WTC11 (cell line): Measurements from ENCODE around the gene EZR. TPM values are rescaled to one million over a fixed set of nuclear protein-coding genes. Genes with fewer than 3 reads are reported as not detected.

Experiments used
- ATAC-seq: fragments of 200-7000 bp; cut with Tn5 transposase; 2 replicates; pipeline ENCODE4 v1.10.0; 2021; ENCODE audit warnings: mild to moderate bottlenecking, moderate library complexity
- CTCF ChIA-PET: fragments of 300-600 bp; sonication (Branson Sonifier 250); formaldehyde crosslinking; loops from one replicate; lab custom pipeline; 2021; ENCODE audit warnings: antibody characterized with exemption; lab: Charles Lee
- POLR2A ChIA-PET: fragments of 350-600 bp; sonication (Branson Sonifier 250); formaldehyde crosslinking; loops from one replicate; lab custom pipeline; 2021; ENCODE audit warnings: antibody characterized with exemption; lab: Charles Lee
- DNase-seq: peaks from one replicate; pipeline ENCODE4 v3.0.0; 2021; ENCODE audit warnings: low spot score
- H3K27ac Mint-ChIP-seq: 2 replicates; pipeline ENCODE4 v1.8.0; 2021; ENCODE audit warnings: mixed read lengths
- H3K27me3 Mint-ChIP-seq: 2 replicates; pipeline ENCODE4 v1.8.0; 2021; ENCODE audit warnings: low read depth, mild to moderate bottlenecking, moderate library complexity, mixed read lengths
- H3K36me3 Mint-ChIP-seq: 2 replicates; pipeline ENCODE4 v1.8.0; 2021; ENCODE audit warnings: mixed read lengths
- H3K4me1 Mint-ChIP-seq: 2 replicates; pipeline ENCODE4 v1.8.0; 2022; ENCODE audit warnings: mixed read lengths
- H3K4me3 Mint-ChIP-seq: 2 replicates; pipeline ENCODE4 v1.8.0; 2021; ENCODE audit warnings: mild to moderate bottlenecking, moderate library complexity, mixed read lengths
- H3K9me3 Mint-ChIP-seq: 2 replicates; pipeline ENCODE4 v1.8.0; 2021; ENCODE audit warnings: mixed read lengths
- ATF1 ChIP-seq: sonication (generic); formaldehyde crosslinking; IDR thresholded peaks from 2 replicates; pipeline ENCODE4 v1.8.1; 2023; ENCODE audit warnings: mild to moderate bottlenecking, moderate library complexity, missing genetic modification reagents
- EMX1 ChIP-seq: fragments of 250-450 bp; sonication (Bioruptor Pico); IDR thresholded peaks from 2 replicates; pipeline ENCODE4 v1.8.0; 2021; ENCODE audit warnings: mild to moderate bottlenecking
- ESRRA ChIP-seq: sonication (generic); formaldehyde crosslinking; IDR thresholded peaks from 2 replicates; pipeline ENCODE4 v1.8.1; 2022; ENCODE audit warnings: mild to moderate bottlenecking, missing genetic modification reagents, borderline replicate concordance
- ETV6 ChIP-seq: sonication (generic); formaldehyde crosslinking; IDR thresholded peaks from 2 replicates; pipeline ENCODE4 v1.8.1; 2022; ENCODE audit warnings: mild to moderate bottlenecking, missing genetic modification reagents
- GRHL2 ChIP-seq: fragments of 250-450 bp; sonication (Bioruptor Pico); IDR thresholded peaks from 2 replicates; pipeline ENCODE4 v1.8.0; 2022; ENCODE audit warnings: mild to moderate bottlenecking, moderate library complexity; ENCODE audit not compliant: insufficient replicate concordance, severe bottlenecking
- HMGA2 ChIP-seq: fragments of 250-450 bp; sonication (Bioruptor Pico); IDR thresholded peaks from 2 replicates; pipeline ENCODE4 v1.4.0; 2021; ENCODE audit warnings: mild to moderate bottlenecking, moderate library complexity
- HMGXB4 ChIP-seq: sonication (generic); formaldehyde crosslinking; IDR thresholded peaks from 2 replicates; pipeline ENCODE4 v1.8.1; 2023; ENCODE audit warnings: mild to moderate bottlenecking, moderate library complexity, missing genetic modification reagents
- KAT7 ChIP-seq: sonication (generic); formaldehyde crosslinking; IDR thresholded peaks from 2 replicates; pipeline ENCODE4 v1.8.1; 2023; ENCODE audit warnings: missing genetic modification reagents, mild to moderate bottlenecking, borderline replicate concordance
- MYBL2 ChIP-seq: sonication (generic); formaldehyde crosslinking; IDR thresholded peaks from 2 replicates; pipeline ENCODE4 v1.8.1; 2023; ENCODE audit warnings: mild to moderate bottlenecking, moderate library complexity, missing genetic modification reagents
- SMAD3 ChIP-seq: sonication (generic); formaldehyde crosslinking; IDR thresholded peaks from 2 replicates; pipeline ENCODE4 v1.8.0; 2022; ENCODE audit warnings: missing genetic modification reagents, mild to moderate bottlenecking, borderline replicate concordance
- TP53 ChIP-seq: sonication (generic); formaldehyde crosslinking; IDR thresholded peaks from 2 replicates; pipeline ENCODE4 v1.8.1; 2023; ENCODE audit warnings: mild to moderate bottlenecking, missing genetic modification reagents
- ZNF219 ChIP-seq: sonication (generic); formaldehyde crosslinking; IDR thresholded peaks from 2 replicates; pipeline ENCODE4 v1.8.0; 2023; ENCODE audit warnings: missing genetic modification reagents, mild to moderate bottlenecking, borderline replicate concordance
- ZNF423 ChIP-seq: fragments of 250-450 bp; sonication (Bioruptor Pico); IDR thresholded peaks from 2 replicates; pipeline ENCODE4 v2.1.2; 2022; ENCODE audit warnings: mild to moderate bottlenecking, moderate library complexity
- ZNF532 ChIP-seq: fragments of 250-450 bp; sonication (Bioruptor Pico); IDR thresholded peaks from 2 replicates; pipeline ENCODE4 v1.9.0; 2021; ENCODE audit warnings: mild to moderate bottlenecking, borderline replicate concordance
- ZSCAN18 ChIP-seq: fragments of 250-450 bp; sonication (Bioruptor Pico); IDR thresholded peaks from 2 replicates; pipeline ENCODE4 v2.1.2; 2022; ENCODE audit warnings: mild to moderate bottlenecking, moderate library complexity
- total RNA-seq: library from RNA; stranded (reverse); gene quantifications from 3 replicates; pipeline ENCODE4 v1.2.3, GENCODE V29; 2021
- TF ChIP-seq, protein P1 (sequence below): sonication (generic); formaldehyde crosslinking; IDR thresholded peaks from 2 replicates; pipeline ENCODE4 v1.8.0; 2023; ENCODE audit warnings: missing genetic modification reagents, mild to moderate bottlenecking, borderline replicate concordance
- TF ChIP-seq, protein P2 (sequence below): fragments of 200-600 bp; IDR thresholded peaks from 2 replicates; pipeline ENCODE4 v1.8.0; 2022; ENCODE audit warnings: antibody characterized with exemption
- TF ChIP-seq, protein P3 (sequence below): sonication (generic); formaldehyde crosslinking; IDR thresholded peaks from 2 replicates; pipeline ENCODE4 v1.8.1; 2022; ENCODE audit warnings: low read depth, mild to moderate bottlenecking, moderate library complexity, missing genetic modification reagents, borderline replicate concordance

EZR gene
- total RNA-seq, 1 experiment from 2014 or later, result 215 TPM

GRCh38 chr6:158739673-158740072 lies 79.5 kb downstream of the EZR start (continued):
- TF ChIP-seq, protein P1, sequence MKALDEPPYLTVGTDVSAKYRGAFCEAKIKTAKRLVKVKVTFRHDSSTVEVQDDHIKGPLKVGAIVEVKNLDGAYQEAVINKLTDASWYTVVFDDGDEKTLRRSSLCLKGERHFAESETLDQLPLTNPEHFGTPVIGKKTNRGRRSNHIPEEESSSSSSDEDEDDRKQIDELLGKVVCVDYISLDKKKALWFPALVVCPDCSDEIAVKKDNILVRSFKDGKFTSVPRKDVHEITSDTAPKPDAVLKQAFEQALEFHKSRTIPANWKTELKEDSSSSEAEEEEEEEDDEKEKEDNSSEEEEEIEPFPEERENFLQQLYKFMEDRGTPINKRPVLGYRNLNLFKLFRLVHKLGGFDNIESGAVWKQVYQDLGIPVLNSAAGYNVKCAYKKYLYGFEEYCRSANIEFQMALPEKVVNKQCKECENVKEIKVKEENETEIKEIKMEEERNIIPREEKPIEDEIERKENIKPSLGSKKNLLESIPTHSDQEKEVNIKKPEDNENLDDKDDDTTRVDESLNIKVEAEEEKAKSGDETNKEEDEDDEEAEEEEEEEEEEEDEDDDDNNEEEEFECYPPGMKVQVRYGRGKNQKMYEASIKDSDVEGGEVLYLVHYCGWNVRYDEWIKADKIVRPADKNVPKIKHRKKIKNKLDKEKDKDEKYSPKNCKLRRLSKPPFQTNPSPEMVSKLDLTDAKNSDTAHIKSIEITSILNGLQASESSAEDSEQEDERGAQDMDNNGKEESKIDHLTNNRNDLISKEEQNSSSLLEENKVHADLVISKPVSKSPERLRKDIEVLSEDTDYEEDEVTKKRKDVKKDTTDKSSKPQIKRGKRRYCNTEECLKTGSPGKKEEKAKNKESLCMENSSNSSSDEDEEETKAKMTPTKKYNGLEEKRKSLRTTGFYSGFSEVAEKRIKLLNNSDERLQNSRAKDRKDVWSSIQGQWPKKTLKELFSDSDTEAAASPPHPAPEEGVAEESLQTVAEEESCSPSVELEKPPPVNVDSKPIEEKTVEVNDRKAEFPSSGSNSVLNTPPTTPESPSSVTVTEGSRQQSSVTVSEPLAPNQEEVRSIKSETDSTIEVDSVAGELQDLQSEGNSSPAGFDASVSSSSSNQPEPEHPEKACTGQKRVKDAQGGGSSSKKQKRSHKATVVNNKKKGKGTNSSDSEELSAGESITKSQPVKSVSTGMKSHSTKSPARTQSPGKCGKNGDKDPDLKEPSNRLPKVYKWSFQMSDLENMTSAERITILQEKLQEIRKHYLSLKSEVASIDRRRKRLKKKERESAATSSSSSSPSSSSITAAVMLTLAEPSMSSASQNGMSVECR (CRISPR knock-in tag), result no peak
- no peak for TF ChIP-seq MYBL2 (CRISPR knock-in tag)

- H3K9me3 Mint-ChIP-seq, result peaks cover 28% of the 10 kb centered on the region
- no peak for DNase-seq
- H3K4me3 Mint-ChIP-seq, result no peak overlapping the region
- H3K36me3 Mint-ChIP-seq, result peaks cover 5% of the 10 kb centered on the region
- H3K27me3 Mint-ChIP-seq, result peaks cover 4% of the 10 kb centered on the region; the same call in 1 of the 2 replicates
- no peak for ATAC-seq
- H3K4me1 Mint-ChIP-seq, result no peaks in the 10 kb centered on the region
- CTCF ChIA-PET, result interaction anchor here (3.5 kb wide), 1 partner anchor 20 kb away, joined by 18 read pairs; no protein-coding TSS in a partner anchor
- H3K27ac Mint-ChIP-seq, result no peak overlapping the region
- POLR2A ChIA-PET, result no interaction called here
- no peak for TF ChIP-seq ESRRA (CRISPR knock-in tag)
- TF ChIP-seq SMAD3 (CRISPR knock-in tag), result no peak
- TF ChIP-seq KAT7 (CRISPR knock-in tag), result no peak
- TF ChIP-seq ATF1 (CRISPR knock-in tag), result no peak
- TF ChIP-seq ZNF532 (CRISPR knock-in tag), result no peak
- no peak for TF ChIP-seq ZNF423 (CRISPR knock-in tag)
- no peak for TF ChIP-seq ETV6 (CRISPR knock-in tag)
- TF ChIP-seq, protein P2, sequence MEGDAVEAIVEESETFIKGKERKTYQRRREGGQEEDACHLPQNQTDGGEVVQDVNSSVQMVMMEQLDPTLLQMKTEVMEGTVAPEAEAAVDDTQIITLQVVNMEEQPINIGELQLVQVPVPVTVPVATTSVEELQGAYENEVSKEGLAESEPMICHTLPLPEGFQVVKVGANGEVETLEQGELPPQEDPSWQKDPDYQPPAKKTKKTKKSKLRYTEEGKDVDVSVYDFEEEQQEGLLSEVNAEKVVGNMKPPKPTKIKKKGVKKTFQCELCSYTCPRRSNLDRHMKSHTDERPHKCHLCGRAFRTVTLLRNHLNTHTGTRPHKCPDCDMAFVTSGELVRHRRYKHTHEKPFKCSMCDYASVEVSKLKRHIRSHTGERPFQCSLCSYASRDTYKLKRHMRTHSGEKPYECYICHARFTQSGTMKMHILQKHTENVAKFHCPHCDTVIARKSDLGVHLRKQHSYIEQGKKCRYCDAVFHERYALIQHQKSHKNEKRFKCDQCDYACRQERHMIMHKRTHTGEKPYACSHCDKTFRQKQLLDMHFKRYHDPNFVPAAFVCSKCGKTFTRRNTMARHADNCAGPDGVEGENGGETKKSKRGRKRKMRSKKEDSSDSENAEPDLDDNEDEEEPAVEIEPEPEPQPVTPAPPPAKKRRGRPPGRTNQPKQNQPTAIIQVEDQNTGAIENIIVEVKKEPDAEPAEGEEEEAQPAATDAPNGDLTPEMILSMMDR, result no peak
- TF ChIP-seq HMGXB4 (CRISPR knock-in tag), result no peak
- TF ChIP-seq, protein P3, sequence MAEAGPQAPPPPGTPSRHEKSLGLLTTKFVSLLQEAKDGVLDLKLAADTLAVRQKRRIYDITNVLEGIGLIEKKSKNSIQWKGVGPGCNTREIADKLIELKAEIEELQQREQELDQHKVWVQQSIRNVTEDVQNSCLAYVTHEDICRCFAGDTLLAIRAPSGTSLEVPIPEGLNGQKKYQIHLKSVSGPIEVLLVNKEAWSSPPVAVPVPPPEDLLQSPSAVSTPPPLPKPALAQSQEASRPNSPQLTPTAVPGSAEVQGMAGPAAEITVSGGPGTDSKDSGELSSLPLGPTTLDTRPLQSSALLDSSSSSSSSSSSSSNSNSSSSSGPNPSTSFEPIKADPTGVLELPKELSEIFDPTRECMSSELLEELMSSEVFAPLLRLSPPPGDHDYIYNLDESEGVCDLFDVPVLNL (CRISPR knock-in tag), result no peak
- TF ChIP-seq ZNF219 (CRISPR knock-in tag), result no peak
- no peak for TF ChIP-seq ZSCAN18 (CRISPR knock-in tag)
- no peak for TF ChIP-seq TP53 (CRISPR knock-in tag)
- TF ChIP-seq GRHL2 (CRISPR knock-in tag), result no peak
- no peak for TF ChIP-seq EMX1 (CRISPR knock-in tag)
- TF ChIP-seq HMGA2, result no peak
These were observed 81.2 kb downstream of the EZR start for GRCh38 chr6:158737710-158738615.
